Upper lobe of right lung (tissue), 1 donor: ENCODE data around the gene ALG12. TPM values are rescaled to one million over a fixed set of nuclear protein-coding genes. Genes with fewer than 3 reads are reported as not detected.
A peak's percentile ranks its signal among the peaks of the same experiment; 100 is the strongest.

Experiments
- ATAC-seq: fragments of 200-7000 bp; cut with Tn5 transposase; one replicate; pipeline ENCODE4 v1.9.1; 2020; ENCODE audit warnings: mild to moderate bottlenecking, moderate library complexity
- DNase-seq: peaks from one replicate; pipeline ENCODE4 v3.0.0-alpha.2; 2020
- H3K27ac ChIP-seq: fragments of 200-600 bp; one replicate; pipeline ENCODE4 v1.8.0; 2022
- H3K27me3 ChIP-seq: fragments of 200-600 bp; one replicate; pipeline ENCODE4 v1.8.0; 2022; ENCODE audit warnings: mild to moderate bottlenecking
- H3K36me3 ChIP-seq: fragments of 200-600 bp; one replicate; pipeline ENCODE4 v1.8.0; 2022
- H3K4me1 ChIP-seq: fragments of 200-600 bp; one replicate; pipeline ENCODE4 v1.8.0; 2022
- H3K4me3 ChIP-seq: fragments of 200-600 bp; one replicate; pipeline ENCODE4 v1.8.0; 2022; ENCODE audit warnings: mild to moderate bottlenecking
- H3K9me3 ChIP-seq: fragments of 200-600 bp; one replicate; pipeline ENCODE4 v1.8.0; 2022
- intact Hi-C: fragments of 100-400 bp; cut with DNase I; formaldehyde crosslinking; loops from one replicate; pipeline ENCODE4 v1.11.0; 2022
- total RNA-seq: library from RNA; stranded (reverse); fragmentation: NEBNext Ultra II Directional; extraction: Animal tissue kit (Norgen Biotek cat#: 25700); gene quantifications from one replicate; pipeline ENCODE4 v1.2.1, GENCODE V29; 2021
- TF ChIP-seq, protein P1 (sequence below): fragments of 200-600 bp; IDR thresholded peaks from one replicate; pipeline ENCODE4 v1.8.0; 2022; ENCODE audit warnings: antibody characterized with exemption
- donor health status: DM: no; HTN: yes; CAD: no; lungs with severe emphysema.

Gene ALG12
- total RNA-seq, 1 donor from 2014 or later, result 28.1 TPM

DNA sequence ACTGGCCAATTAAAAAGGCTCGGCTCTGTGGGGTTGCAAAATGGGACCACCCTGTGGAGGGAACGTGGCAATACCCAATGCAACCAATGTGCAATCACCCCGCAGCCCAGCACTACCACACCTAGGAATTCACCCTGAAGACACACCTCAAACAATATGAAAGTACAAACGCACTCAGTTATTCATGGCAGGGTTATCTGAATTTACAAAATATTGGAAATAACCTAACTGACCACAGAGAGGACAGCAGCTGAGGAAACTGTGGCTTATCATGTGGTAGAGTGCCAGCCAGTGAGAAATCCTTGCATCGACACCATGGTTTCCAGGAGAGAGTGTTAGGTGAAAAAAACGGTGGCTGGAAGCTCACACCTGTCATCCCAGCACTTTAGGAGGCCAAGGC is 18.7 kb downstream of the ALG12 start:
- no peak for ATAC-seq
- Histone ChIP-seq H3K27ac (no peak overlapping the region), H3K4me1 (no peaks in the 10 kb centered on the region), H3K27me3 (no peaks in the 10 kb centered on the region), H3K9me3 (no peaks in the 10 kb centered on the region), H3K4me3 (no peak overlapping the region), H3K36me3 (peaks cover 36% of the 10 kb centered on the region)
- TF ChIP-seq, protein P1, sequence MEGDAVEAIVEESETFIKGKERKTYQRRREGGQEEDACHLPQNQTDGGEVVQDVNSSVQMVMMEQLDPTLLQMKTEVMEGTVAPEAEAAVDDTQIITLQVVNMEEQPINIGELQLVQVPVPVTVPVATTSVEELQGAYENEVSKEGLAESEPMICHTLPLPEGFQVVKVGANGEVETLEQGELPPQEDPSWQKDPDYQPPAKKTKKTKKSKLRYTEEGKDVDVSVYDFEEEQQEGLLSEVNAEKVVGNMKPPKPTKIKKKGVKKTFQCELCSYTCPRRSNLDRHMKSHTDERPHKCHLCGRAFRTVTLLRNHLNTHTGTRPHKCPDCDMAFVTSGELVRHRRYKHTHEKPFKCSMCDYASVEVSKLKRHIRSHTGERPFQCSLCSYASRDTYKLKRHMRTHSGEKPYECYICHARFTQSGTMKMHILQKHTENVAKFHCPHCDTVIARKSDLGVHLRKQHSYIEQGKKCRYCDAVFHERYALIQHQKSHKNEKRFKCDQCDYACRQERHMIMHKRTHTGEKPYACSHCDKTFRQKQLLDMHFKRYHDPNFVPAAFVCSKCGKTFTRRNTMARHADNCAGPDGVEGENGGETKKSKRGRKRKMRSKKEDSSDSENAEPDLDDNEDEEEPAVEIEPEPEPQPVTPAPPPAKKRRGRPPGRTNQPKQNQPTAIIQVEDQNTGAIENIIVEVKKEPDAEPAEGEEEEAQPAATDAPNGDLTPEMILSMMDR, result no peak
- DNase-seq, result peak; percentile 7
- intact Hi-C loops, result no loop called here

DNA sequence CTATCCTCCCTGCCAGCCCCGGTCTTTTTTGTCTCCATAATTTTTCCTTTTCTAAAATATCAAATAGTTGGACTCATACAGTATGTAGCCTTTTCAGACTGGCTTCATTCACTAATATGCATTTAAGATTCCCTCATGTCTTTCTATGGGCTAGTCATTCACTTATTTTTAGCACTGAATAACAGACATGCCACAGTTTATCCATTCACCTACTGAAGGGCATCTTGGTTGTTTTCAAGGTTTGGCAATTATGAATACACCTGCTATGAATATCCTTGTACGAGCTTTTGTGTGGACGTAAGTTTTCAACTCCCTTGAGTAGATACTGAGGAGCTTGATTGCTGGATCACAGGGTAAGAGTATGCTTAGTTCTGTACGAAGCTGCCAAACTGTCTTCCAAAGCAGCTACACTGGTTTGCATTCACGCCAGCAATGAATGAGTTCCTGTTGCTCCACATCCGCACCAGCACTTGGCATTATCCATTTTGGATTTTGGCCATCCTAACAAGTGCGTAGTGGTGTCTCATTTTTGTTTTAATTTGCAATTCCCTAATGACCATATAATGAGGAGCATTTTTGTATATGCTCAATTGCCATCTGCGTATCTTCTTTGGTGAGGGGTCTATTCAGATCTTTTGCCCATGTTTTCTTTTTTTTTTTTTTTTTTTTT is 21.1 kb downstream of the ALG12 start:
- ATAC-seq (no peak), DNase-seq (no peak)
- intact Hi-C loops, result no loop called here
- Histone ChIP-seq H3K27ac (no peak overlapping the region), H3K36me3 (peaks cover 14% of the 10 kb centered on the region), H3K4me3 (no peak overlapping the region), H3K27me3 (no peaks in the 10 kb centered on the region), H3K4me1 (no peaks in the 10 kb centered on the region), H3K9me3 (no peaks in the 10 kb centered on the region)
- TF ChIP-seq, protein P1, result no peak

DNA sequence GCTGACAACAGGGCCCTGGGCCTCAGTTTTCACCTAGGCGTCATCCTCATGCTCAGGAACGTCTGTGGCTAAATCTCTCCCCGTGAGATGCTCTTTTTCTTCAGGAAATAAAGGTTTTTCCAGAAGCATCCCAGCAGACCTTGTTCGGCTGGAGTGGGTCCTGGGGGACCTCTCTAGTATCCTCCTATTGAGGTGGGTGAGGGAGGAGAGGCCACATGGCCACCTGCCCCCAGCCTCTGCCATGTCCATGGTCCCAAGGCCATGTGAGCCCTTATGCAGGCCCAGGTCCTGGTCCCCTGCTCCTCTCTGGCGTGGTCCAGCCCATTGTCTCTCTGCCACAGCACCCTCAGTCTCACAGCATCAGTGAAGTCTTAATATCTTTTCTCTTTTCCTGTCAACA is 22.0 kb downstream of the ALG12 start:
- Histone ChIP-seq H3K27me3 (no peaks in the 10 kb centered on the region), H3K36me3 (peaks cover 11% of the 10 kb centered on the region), H3K27ac (no peak overlapping the region), H3K4me3 (no peak overlapping the region), H3K9me3 (no peaks in the 10 kb centered on the region), H3K4me1 (no peaks in the 10 kb centered on the region)
- ATAC-seq (peak; percentile 33), DNase-seq (peak; percentile 43)
- TF ChIP-seq, protein P1, result no peak
- intact Hi-C loops, result no loop called here

DNA sequence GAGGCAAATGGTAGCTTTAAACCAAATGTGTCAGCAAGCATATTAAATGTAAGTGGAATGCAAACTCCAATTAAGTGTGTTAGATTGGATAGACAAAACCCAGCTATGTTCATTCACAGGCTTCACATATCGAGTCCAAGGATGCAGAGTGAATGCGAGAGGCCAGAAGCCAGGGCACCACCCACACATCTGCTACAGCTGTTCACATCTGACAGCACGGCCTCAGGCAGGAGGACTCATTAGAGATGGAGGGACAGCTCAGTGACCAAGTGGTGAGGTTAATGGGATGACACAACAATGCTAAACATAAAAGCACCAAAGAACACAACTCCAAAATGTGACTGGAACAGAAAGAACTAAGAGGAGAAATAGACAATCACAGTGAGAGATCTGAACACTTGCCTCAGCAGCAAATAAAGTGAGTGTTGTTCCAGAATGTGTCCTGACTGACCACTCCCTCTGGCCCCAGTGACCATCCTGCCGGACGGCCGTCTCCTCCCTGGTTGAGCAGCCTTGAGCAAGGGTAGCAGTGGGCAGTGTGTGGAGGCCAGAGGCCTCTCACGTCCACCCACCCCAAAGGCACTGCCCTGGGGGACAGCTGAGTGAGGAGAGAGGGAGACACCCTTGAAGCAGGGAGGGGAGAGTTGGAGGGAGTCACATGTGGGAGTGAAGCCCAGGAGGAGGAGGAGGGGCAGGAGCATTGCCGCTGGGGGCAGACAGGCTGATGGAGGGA is 23.8 kb downstream of the ALG12 start:
- H3K27me3 ChIP-seq, result no peaks in the 10 kb centered on the region
- peaks cover 11% of the 10 kb centered on the region for H3K36me3 ChIP-seq
- DNase-seq, result peak; percentile 39
- no peak overlapping the region for H3K4me3 ChIP-seq
- no peaks in the 10 kb centered on the region for H3K4me1 ChIP-seq
- H3K9me3 ChIP-seq, result no peaks in the 10 kb centered on the region
- H3K27ac ChIP-seq, result no peak overlapping the region
- intact Hi-C loops, result no loop called here
- TF ChIP-seq, protein P1, result no peak
- ATAC-seq, result peak; percentile 25

DNA sequence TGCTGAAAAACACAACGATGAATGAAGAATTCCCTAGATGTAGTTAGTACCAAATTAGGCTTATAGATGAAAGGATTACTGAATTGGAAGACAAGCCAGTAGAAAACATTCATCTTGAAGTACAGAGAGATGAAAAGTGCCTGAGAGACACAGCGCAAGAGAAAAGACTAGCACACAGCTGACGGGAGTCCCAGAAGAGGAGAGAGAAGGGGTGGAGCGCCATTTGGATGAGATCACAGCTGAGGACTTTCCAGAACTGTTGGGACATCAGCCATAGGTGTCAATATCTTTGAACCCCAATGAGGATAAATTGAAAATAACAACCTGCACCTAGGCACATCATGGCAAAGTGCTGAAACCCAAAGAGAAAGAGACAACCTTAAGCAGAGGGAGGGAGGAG is 25.2 kb downstream of the ALG12 start:
- Histone ChIP-seq H3K27me3 (no peaks in the 10 kb centered on the region), H3K4me3 (no peak overlapping the region), H3K4me1 (no peaks in the 10 kb centered on the region), H3K9me3 (no peaks in the 10 kb centered on the region), H3K27ac (no peak overlapping the region), H3K36me3 (peaks cover under 1% of the 10 kb centered on the region)
- intact Hi-C loops, result no loop called here
- TF ChIP-seq, protein P1, result no peak
- DNase-seq, result no peak
- ATAC-seq, result no peak
